ENCODE data around the gene CKAP4. TPM values are rescaled to one million over a fixed set of nuclear protein-coding genes. Genes with fewer than 3 reads are reported as not detected.

Gene CKAP4
- total and polyA plus RNA-seq, 2 donors (not counting 3 experiments of a cell fraction or from before 2014, with no cell fraction given), result 117 to 223 TPM

DNA sequence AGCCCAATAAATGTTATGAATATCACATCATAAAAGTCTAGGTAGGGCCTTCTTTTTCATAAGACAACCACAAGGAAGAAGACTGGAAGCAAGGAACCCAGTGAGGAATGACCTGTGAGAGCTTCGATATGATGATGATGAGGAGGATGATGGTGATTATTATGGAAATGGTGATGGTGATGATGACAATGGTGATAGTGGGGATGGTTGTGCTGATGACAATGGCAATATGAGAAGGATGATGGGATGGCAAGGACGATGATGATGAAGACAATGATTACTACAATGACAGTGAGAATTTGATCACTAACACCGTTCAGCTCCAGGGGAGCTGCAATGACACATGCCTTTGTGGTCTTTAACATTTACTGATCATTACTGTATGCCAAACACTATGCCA, 7.7 kb upstream of the CKAP4 start:
- H2AFZ ChIP-seq (ENCODE audit: low read depth, low read length), result no peak overlapping the region
- no peaks in the 10 kb centered on the region for H3K9me3 ChIP-seq (replicated peaks; ENCODE audit: control insufficient read depth, insufficient read depth, low read length)
- TF ChIP-seq GATA2 (IDR thresholded peaks at IDR 0.05; ENCODE audit: insufficient read depth, insufficient read length, low read depth, low read length) (no peak), EZH2 (IDR thresholded peaks at IDR 0.05; ENCODE audit: borderline replicate concordance, low read depth, low read length, severe bottlenecking) (no peak), POLR2AphosphoS5 (IDR thresholded peaks at IDR 0.05; ENCODE audit: insufficient read depth, low read depth, low read length) (no peak), FOS (IDR thresholded peaks at IDR 0.05; ENCODE audit: borderline replicate concordance, insufficient read depth, low read length) (no peak)
- TF ChIP-seq, protein P1, sequence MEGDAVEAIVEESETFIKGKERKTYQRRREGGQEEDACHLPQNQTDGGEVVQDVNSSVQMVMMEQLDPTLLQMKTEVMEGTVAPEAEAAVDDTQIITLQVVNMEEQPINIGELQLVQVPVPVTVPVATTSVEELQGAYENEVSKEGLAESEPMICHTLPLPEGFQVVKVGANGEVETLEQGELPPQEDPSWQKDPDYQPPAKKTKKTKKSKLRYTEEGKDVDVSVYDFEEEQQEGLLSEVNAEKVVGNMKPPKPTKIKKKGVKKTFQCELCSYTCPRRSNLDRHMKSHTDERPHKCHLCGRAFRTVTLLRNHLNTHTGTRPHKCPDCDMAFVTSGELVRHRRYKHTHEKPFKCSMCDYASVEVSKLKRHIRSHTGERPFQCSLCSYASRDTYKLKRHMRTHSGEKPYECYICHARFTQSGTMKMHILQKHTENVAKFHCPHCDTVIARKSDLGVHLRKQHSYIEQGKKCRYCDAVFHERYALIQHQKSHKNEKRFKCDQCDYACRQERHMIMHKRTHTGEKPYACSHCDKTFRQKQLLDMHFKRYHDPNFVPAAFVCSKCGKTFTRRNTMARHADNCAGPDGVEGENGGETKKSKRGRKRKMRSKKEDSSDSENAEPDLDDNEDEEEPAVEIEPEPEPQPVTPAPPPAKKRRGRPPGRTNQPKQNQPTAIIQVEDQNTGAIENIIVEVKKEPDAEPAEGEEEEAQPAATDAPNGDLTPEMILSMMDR (IDR thresholded peaks at IDR 0.05; ENCODE audit: extremely low read depth in 1 of 2, insufficient read depth in 1 of 2, low read depth in 1 of 2, low read length in 2 of 2), result no peak
- TF ChIP-seq, protein P2, sequence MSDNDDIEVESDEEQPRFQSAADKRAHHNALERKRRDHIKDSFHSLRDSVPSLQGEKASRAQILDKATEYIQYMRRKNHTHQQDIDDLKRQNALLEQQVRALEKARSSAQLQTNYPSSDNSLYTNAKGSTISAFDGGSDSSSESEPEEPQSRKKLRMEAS (IDR thresholded peaks at IDR 0.05; ENCODE audit: insufficient read depth, insufficient read length), result no peak
- H3K4me3 ChIP-seq (replicated peaks in 1 of 3; ENCODE audit: insufficient read depth in 1 of 3, low read depth in 1 of 3, low read length in 3 of 3), result no peak overlapping the region
- no peaks in the 10 kb centered on the region for H3K79me2 ChIP-seq (ENCODE audit: control insufficient read depth, insufficient read depth, low read length)
- no peak overlapping the region for H3K4me2 ChIP-seq (ENCODE audit: insufficient read depth, low read length)
- DNase-seq (ENCODE audit: low read depth, low spot score) (no peak), FAIRE-seq (no peak)
- no peaks in the 10 kb centered on the region for H3K4me1 ChIP-seq (ENCODE audit: control insufficient read depth, extremely low read depth, insufficient read depth, low read length)
- ChIA-PET CTCF (interaction anchor here (1.5 kb wide), 1 partner anchor 29 kb away, joined by 4 read pairs; no protein-coding TSS in a partner anchor), POLR2A (interaction anchor here (1.0 kb wide), 1 partner anchor 10 kb away, joined by 3 read pairs; no protein-coding TSS in a partner anchor)
- no TSS peak for BruUV-seq (replicated peaks)
- H3K27me3 ChIP-seq (ENCODE audit: control insufficient read depth in 2 of 2, insufficient read depth in 2 of 2, low read length in 2 of 2), result no peaks in the 10 kb centered on the region
- no peak overlapping the region for H3K9ac ChIP-seq (replicated peaks; ENCODE audit: extremely low read depth, insufficient read depth, low read length)
- no peaks in the 10 kb centered on the region for H3K9me1 ChIP-seq (replicated peaks; ENCODE audit: control insufficient read depth, extremely low read depth, insufficient read depth, low read length)
- H3K36me3 ChIP-seq (ENCODE audit: control insufficient read depth in 2 of 2, extremely low read depth in 1 of 2, insufficient read depth in 2 of 2, low read length in 2 of 2), result no peaks in the 10 kb centered on the region
- intact Hi-C loops (cut with micrococcal nuclease), result no loop called here
- H4K20me1 ChIP-seq (replicated peaks; ENCODE audit: control insufficient read depth, extremely low read depth, insufficient read depth, low read length), result no peaks in the 10 kb centered on the region
- no peak overlapping the region for H3K27ac ChIP-seq (ENCODE audit: insufficient read depth, low read depth, low read length)
- dilution Hi-C loops (cut with MboI; ENCODE audit: extremely low pct_ligation_motif_present, low sequenced_read_pairs), result no loop called here

Measured in endothelial cell of umbilical vein (primary cell).